Measurements from ENCODE around the gene NMT1.

The NMT1 gene

DNA sequence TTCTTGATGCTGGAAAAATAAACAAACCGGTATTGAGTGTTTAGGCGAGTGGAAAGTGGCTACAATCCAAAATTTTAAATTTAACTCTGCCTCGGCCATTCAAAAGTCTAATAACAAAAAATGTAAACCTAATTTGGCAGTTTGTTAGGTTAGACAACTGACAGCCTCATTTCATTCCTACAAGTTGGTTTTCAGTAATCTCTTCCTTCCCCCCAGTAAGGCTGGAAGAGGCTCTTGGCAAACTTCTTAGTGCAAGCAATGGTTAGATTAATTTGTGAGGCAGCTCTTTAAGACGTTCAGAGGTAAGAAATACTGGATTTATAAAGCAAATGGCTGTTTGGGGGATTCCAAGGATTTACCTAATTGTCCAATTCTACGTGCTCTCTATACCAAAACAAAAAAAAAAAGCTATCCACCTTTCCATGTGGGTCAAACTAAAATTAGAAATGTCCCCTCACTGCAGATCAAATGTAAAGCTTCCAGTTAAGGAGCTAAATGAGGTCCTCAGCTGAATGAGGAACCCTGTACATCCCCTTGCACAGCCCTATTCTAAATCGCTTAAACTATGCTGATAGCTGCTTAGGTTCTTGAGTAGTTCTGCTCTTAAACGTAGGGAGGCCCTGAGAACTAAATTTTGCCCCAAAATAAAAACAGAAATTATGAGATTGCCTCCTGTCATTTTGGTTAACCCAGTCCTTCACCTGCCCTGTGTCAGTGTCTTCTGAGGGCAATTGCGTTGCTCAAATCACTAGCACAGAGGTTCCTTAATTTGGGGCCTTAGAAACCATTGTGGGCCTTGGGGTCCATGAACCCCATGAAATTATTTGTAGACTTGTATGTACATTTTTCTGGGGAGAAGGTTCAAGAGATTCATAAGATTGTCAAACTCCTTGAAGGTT lies 90.0 kb downstream of the NMT1 start:
- TF ChIP-seq, protein P1, sequence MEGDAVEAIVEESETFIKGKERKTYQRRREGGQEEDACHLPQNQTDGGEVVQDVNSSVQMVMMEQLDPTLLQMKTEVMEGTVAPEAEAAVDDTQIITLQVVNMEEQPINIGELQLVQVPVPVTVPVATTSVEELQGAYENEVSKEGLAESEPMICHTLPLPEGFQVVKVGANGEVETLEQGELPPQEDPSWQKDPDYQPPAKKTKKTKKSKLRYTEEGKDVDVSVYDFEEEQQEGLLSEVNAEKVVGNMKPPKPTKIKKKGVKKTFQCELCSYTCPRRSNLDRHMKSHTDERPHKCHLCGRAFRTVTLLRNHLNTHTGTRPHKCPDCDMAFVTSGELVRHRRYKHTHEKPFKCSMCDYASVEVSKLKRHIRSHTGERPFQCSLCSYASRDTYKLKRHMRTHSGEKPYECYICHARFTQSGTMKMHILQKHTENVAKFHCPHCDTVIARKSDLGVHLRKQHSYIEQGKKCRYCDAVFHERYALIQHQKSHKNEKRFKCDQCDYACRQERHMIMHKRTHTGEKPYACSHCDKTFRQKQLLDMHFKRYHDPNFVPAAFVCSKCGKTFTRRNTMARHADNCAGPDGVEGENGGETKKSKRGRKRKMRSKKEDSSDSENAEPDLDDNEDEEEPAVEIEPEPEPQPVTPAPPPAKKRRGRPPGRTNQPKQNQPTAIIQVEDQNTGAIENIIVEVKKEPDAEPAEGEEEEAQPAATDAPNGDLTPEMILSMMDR (IDR thresholded peaks at IDR 0.05; ENCODE audit: low read depth, low read length), result no peak
- DNase-seq, result no peak
- H3K36me3 ChIP-seq, result no peaks in the 10 kb centered on the region
- H3K4me1 ChIP-seq, result peaks cover 3% of the 10 kb centered on the region; the same call in 1 of the 2 replicates
- H3K27me3 ChIP-seq, result no peaks in the 10 kb centered on the region
- H3K4me3 ChIP-seq (ENCODE audit: low read depth, low read length), result peak overlapping the region; percentile 87
- H3K9me3 ChIP-seq, result no peaks in the 10 kb centered on the region

DNA sequence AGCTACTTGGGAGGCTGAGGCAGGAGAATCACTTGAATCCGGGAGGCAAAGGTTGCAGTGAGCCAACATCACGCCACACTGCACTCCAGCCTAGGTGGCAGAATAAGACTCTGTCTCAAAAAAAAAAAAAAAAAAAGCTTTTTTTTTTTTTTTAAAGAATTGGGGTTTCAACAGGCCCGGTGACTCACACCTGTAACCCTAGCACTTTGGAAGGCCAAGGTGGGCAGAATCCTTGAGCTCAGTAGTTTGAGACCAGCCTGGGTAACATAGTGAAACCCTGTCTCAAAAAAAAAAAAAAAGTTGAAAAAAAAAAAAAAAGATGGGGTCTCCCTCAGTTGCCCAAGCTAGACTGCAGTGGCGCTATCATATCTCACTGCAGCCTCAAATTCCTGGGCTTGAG lies 93.9 kb downstream of the NMT1 start:
- no peaks in the 10 kb centered on the region for H3K27me3 ChIP-seq
- H3K4me1 ChIP-seq, result peaks cover 11% of the 10 kb centered on the region; the same call in 1 of the 2 replicates
- no peaks in the 10 kb centered on the region for H3K36me3 ChIP-seq
- no peak for DNase-seq
- H3K9me3 ChIP-seq, result no peaks in the 10 kb centered on the region
- H3K4me3 ChIP-seq (ENCODE audit: low read depth, low read length), result no peak overlapping the region
- TF ChIP-seq, protein P1 (IDR thresholded peaks at IDR 0.05; ENCODE audit: low read depth, low read length), result no peak

DNA sequence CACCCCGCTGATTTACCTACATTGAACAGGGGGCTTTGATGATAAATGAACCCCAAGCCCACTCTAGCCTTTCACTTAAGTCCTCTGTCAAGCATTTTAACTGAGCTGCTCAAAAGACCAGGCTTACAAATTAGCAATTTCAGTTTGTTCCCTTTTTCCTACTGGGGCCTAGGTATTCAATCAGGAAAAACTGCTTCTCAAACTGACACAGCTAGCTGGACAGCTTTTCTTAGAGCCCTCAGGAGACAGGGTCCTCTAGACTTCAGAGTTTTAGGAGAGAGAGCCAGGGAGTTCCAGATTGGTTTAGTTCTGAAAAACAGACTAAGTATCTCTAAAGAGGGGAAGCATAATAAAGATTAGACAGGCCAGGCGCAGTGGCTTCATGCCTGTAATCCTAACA lies 94.4 kb downstream of the NMT1 start:
- Histone ChIP-seq H3K9me3 (no peaks in the 10 kb centered on the region), H3K4me3 (ENCODE audit: low read depth, low read length) (no peak overlapping the region), H3K36me3 (no peaks in the 10 kb centered on the region), H3K4me1 (peaks cover 11% of the 10 kb centered on the region; the same call in 1 of the 2 replicates), H3K27me3 (no peaks in the 10 kb centered on the region)
- TF ChIP-seq, protein P1 (IDR thresholded peaks at IDR 0.05; ENCODE audit: low read depth, low read length), result no peak
- no peak for DNase-seq

DNA sequence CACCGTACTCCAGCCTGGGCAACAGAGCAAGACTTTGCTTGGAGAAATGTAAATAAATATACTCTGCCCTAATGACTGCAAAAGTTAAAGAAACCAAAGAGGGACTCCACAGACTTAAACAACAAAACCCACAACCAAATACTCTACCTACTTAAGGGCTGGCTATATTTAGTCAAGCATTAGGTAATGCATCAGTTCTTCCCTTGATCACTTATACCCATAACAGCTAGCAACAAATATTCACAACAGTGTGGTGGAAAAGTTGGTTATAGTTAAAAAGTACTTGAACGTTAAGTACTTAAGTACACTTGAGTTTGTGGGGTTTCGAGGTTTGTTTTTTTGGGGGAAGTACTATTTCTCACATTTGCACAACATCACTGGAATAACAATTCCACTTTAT lies 95.1 kb downstream of the NMT1 start:
- Histone ChIP-seq H3K27me3 (no peaks in the 10 kb centered on the region), H3K4me3 (ENCODE audit: low read depth, low read length) (no peak overlapping the region), H3K4me1 (peaks cover 10% of the 10 kb centered on the region; the same call in 1 of the 2 replicates), H3K36me3 (peaks cover 4% of the 10 kb centered on the region), H3K9me3 (no peaks in the 10 kb centered on the region)
- DNase-seq, result no peak
- TF ChIP-seq, protein P1 (IDR thresholded peaks at IDR 0.05; ENCODE audit: low read depth, low read length), result no peak

Measured in BE2C (cell line).